Cardiac muscle cell (in vitro differentiated cells and primary cell): ENCODE results near the gene TSBP1. TPM values are rescaled to one million over a fixed set of nuclear protein-coding genes. Genes with fewer than 3 reads are reported as not detected.

Source experiments
- DNase-seq, 2 donors: peaks; one replicate each; pipeline versions ENCODE4 v3.0.0 to v3.0.0-alpha.2; 2010 to 2017; ENCODE audit warnings: low read depth in 1 of 2, low spot score in 1 of 2
- H3K27ac ChIP-seq: fragments of 200-600 bp; sonication (generic); 2 replicates; pipeline ENCODE4 v1.5.1; 2016
- H3K27me3 ChIP-seq: fragments of 200-600 bp; sonication (generic); 2 replicates; pipeline ENCODE4 v1.6.0; 2016; ENCODE audit warnings: control low read depth
- H3K36me3 ChIP-seq: fragments of 200-600 bp; sonication (generic); 2 replicates; pipeline ENCODE4 v1.5.1; 2016; ENCODE audit warnings: control low read depth
- H3K4me1 ChIP-seq: fragments of 200-600 bp; sonication (generic); 2 replicates; pipeline ENCODE4 v1.8.1; 2017; ENCODE audit warnings: low read depth, mild to moderate bottlenecking, mixed run types
- H3K4me3 ChIP-seq: fragments of 200-600 bp; sonication (generic); 2 replicates; pipeline ENCODE4 v1.5.1; 2016; ENCODE audit warnings: mild to moderate bottlenecking
- H3K9me3 ChIP-seq: fragments of 200-600 bp; sonication (generic); 2 replicates; pipeline ENCODE4 v1.5.1; 2017; ENCODE audit warnings: low read depth, mild to moderate bottlenecking, control low read depth
- CTCF ChIP-seq: IDR thresholded peaks from 2 replicates; pipeline ENCODE4 v1.5.1; 2012; ENCODE audit warnings: low read depth, mild to moderate bottlenecking, low read length
- polyA plus RNA-seq: library from polyadenylated mRNA; unstranded; fragments of >200 nt; fragmentation: Nextera tagmentation; extraction: Ambion mirVana; gene quantifications from 2 replicates; pipeline ENCODE4 v1.2.1, GENCODE V29; 2016
- total RNA-seq: library from RNA; depleted of rRNA; stranded (reverse); fragments of >200 nt; gene quantifications from 2 replicates; pipeline ENCODE4 v1.2.3, GENCODE V29; 2016

Gene TSBP1
- total and polyA plus RNA-seq, 2 experiments from 2014 or later = not detected

- Histone ChIP-seq H3K4me1 (no peaks in the 10 kb centered on the region), H3K4me3 (no peak overlapping the region), H3K27me3 (peaks cover 31% of the 10 kb centered on the region), H3K36me3 (no peaks in the 10 kb centered on the region), H3K27ac (no peak overlapping the region), H3K9me3 (no peaks in the 10 kb centered on the region)
- no peak for DNase-seq
- no peak for TF ChIP-seq CTCF
Measured at GRCh38 chr6:32410906-32411305, 39.2 kb upstream of the TSBP1 start.

- no peak for DNase-seq
Measured at GRCh38 chr6:32406857-32407256, 35.2 kb upstream of the TSBP1 start, which contains the start of gene BTNL2. Gene BTNL2, minus strand, starts transcription at chr6:32407181. Its CDS starts 58 bp downstream, at chr6:32407123.

GRCh38 chr6:32406197-32406596 is 34.5 kb upstream of the TSBP1 start:
- H3K27ac ChIP-seq = no peak overlapping the region
- H3K27me3 ChIP-seq = peaks cover 8% of the 10 kb centered on the region
- no peaks in the 10 kb centered on the region for H3K4me1 ChIP-seq
- H3K36me3 ChIP-seq = no peaks in the 10 kb centered on the region
- H3K4me3 ChIP-seq = no peak overlapping the region
- TF ChIP-seq CTCF = no peak
- DNase-seq = no peak
- H3K9me3 ChIP-seq = no peaks in the 10 kb centered on the region

More at GRCh38 chr6:32406857-32407256, 35.2 kb upstream of the TSBP1 start, which contains the start of gene BTNL2:
- Histone ChIP-seq H3K4me1 (no peaks in the 10 kb centered on the region), H3K9me3 (no peaks in the 10 kb centered on the region), H3K27ac (no peak within 1 kb of the TSS), H3K27me3 (peaks cover 8% of the 10 kb centered on the region), H3K36me3 (no peaks in the 10 kb centered on the region), H3K4me3 (no peak within 1 kb of the TSS)
- no peak for TF ChIP-seq CTCF

GRCh38 chr6:32405656-32406055 is 34.0 kb upstream of the TSBP1 start:
- no peak overlapping the region for H3K27ac ChIP-seq
- peaks cover 8% of the 10 kb centered on the region for H3K27me3 ChIP-seq
- H3K4me1 ChIP-seq = no peaks in the 10 kb centered on the region
- no peak overlapping the region for H3K4me3 ChIP-seq
- H3K9me3 ChIP-seq = no peaks in the 10 kb centered on the region
- no peak for DNase-seq
- TF ChIP-seq CTCF = no peak
- H3K36me3 ChIP-seq = no peaks in the 10 kb centered on the region

- DNase-seq = no peak
- Histone ChIP-seq H3K27me3 (peaks cover 6% of the 10 kb centered on the region), H3K36me3 (no peaks in the 10 kb centered on the region), H3K9me3 (no peaks in the 10 kb centered on the region), H3K27ac (no peak overlapping the region), H3K4me1 (no peaks in the 10 kb centered on the region), H3K4me3 (no peak overlapping the region)
- TF ChIP-seq CTCF = no peak
Measured at GRCh38 chr6:32402812-32403211, 31.1 kb upstream of the TSBP1 start.
